Neutrophil (primary cell): ENCODE data around the gene GMDS.

Experiments
- H3K27ac ChIP-seq: fragments of 200-600 bp; sonication (generic); 2 replicates; pipeline ENCODE4 v1.5.1; 2016; ENCODE audit warnings: mild to moderate bottlenecking, moderate library complexity
- H3K27me3 ChIP-seq: fragments of 200-600 bp; sonication (generic); 2 replicates; pipeline ENCODE4 v1.6.0; 2016; ENCODE audit warnings: mild to moderate bottlenecking
- H3K36me3 ChIP-seq: fragments of 200-600 bp; sonication (generic); 2 replicates; pipeline ENCODE4 v1.5.1; 2017
- H3K4me1 ChIP-seq, 2 experiments: fragments of 200-600 bp in 1 of 2; sonication (generic) in 1 of 2; 1 replicate in 1 of 2; 2 replicates in 1 of 2; pipeline versions ENCODE4 v1.5.1 to v1.6.1; 2013 to 2016; ENCODE audit warnings: low read depth in 1 of 2, low read length in 1 of 2, mild to moderate bottlenecking in 1 of 2, moderate library complexity in 1 of 2; ENCODE audit not compliant: control insufficient read depth in 1 of 2, insufficient read depth in 1 of 2
- H3K4me3 ChIP-seq, 2 experiments: fragments of 200-600 bp in 1 of 2; sonication (generic) in 1 of 2; 1 replicate in 1 of 2; 2 replicates in 1 of 2; pipeline ENCODE4 v1.5.1; 2013 to 2016; ENCODE audit warnings: low read depth in 1 of 2, low read length in 1 of 2, mild to moderate bottlenecking in 1 of 2, moderate library complexity in 1 of 2
- H3K9me3 ChIP-seq: fragments of 200-600 bp; sonication (generic); 2 replicates; pipeline ENCODE4 v1.5.1; 2016
- TF ChIP-seq, protein P1 (sequence below): fragments of 200-600 bp; sonication (generic); IDR thresholded peaks from 2 replicates; pipeline ENCODE4 v1.5.1; 2016; ENCODE audit warnings: antibody characterized with exemption

The GMDS gene

GRCh38 chr6:1619098-1619672 is 626.2 kb downstream of the GMDS start:
- no peaks in the 10 kb centered on the region for H3K9me3 ChIP-seq
- H3K27me3 ChIP-seq = peaks cover 100% of the 10 kb centered on the region
- H3K27ac ChIP-seq = no peak overlapping the region
- no peaks in the 10 kb centered on the region for H3K36me3 ChIP-seq
- H3K4me3 ChIP-seq = peak overlapping the region in 1 of 2 experiments; percentile 58
- peaks cover 22 to 34% of the 10 kb centered on the region in 2 experiments for H3K4me1 ChIP-seq
- TF ChIP-seq, protein P1, sequence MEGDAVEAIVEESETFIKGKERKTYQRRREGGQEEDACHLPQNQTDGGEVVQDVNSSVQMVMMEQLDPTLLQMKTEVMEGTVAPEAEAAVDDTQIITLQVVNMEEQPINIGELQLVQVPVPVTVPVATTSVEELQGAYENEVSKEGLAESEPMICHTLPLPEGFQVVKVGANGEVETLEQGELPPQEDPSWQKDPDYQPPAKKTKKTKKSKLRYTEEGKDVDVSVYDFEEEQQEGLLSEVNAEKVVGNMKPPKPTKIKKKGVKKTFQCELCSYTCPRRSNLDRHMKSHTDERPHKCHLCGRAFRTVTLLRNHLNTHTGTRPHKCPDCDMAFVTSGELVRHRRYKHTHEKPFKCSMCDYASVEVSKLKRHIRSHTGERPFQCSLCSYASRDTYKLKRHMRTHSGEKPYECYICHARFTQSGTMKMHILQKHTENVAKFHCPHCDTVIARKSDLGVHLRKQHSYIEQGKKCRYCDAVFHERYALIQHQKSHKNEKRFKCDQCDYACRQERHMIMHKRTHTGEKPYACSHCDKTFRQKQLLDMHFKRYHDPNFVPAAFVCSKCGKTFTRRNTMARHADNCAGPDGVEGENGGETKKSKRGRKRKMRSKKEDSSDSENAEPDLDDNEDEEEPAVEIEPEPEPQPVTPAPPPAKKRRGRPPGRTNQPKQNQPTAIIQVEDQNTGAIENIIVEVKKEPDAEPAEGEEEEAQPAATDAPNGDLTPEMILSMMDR = no peak

DNA sequence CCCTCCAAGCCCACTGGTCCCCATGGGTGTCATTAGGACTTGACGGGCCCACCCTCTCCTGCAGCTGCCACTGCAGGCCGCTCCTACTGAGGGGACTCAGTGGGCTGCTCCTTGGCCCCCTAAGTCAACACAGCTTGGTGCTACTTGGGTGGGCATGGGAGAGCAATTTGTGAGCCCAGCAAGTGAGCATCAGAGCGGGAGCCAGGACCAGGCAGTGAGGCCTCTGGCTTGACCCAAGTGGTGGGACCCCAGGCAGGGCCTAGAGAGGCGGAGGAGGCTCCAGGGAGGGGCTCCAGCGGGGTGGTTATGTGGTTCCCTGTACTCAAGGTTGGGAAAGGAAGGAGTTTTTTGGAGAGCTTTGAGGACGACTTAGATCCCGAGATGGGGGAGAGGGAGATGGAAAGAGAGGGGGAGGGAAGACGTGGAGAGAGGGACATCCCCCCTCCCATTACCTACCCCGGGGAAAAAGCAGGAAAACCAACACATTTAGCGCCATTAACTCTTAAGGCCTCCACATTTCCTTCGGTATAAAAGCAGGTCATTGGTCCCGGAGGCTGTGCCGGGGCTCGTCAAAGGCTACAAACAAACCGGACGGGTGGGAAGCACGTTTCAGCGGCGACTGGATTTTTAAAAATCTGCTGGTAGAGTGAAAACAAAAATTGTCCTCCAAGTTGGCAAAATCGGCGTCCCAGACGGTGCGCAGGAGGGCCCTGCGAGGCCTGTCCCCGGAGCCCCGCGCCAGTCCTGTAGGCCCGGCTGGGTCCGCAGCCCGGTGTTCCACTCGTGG is 626.9 kb downstream of the GMDS start:
- TF ChIP-seq, protein P1 = no peak
- Histone ChIP-seq H3K27me3 (peaks cover 100% of the 10 kb centered on the region), H3K4me3 (no peak overlapping the region)

DNA sequence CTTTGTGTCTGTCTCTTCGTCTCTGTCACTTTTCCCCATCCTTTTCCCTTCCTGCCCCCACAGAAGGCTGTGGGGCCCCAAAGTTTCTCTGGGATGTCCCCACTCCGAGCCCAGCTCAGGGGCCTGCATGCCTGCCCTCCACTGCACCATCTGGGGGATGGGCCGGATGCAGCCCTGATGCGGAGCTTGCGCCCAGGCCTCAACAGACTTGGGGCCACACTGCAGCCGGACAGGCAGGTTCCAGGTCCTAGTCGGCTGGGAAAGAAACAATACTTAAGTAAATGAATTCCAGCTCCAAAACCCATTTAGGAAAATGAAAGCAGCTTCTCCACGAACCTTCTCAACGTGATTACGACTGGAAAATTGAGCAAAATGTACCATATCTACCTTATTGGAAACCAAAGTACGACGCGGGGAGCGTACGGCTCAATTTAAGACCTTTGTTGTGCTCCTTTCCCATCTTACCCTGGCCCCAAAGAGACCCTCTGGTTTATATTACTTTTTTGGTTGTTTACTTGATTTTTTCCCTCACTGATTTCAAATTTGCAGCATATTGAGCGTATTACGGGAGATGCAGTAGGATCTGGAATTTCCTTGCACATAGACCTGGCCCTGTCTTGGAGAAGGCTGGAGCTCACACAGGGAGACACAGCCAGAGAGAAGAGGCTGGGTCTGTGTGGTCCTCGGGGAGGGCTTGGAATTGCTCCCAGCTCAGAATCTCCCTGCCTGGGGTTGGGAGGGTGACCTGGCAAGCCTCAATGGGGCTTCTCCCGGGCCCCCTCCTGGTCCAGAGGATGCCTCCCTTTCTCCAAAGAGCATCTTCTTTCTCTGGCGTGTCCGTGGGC is 627.7 kb downstream of the GMDS start:
- Histone ChIP-seq H3K4me1 (peaks cover 26 to 44% of the 10 kb centered on the region in 2 experiments), H3K4me3 (no peak overlapping the region), H3K9me3 (no peaks in the 10 kb centered on the region), H3K36me3 (no peaks in the 10 kb centered on the region), H3K27ac (no peak overlapping the region), H3K27me3 (peaks cover 100% of the 10 kb centered on the region)
- TF ChIP-seq, protein P1 = no peak

More for the DNA sequence above, 626.9 kb downstream of the GMDS start:
- no peaks in the 10 kb centered on the region for H3K9me3 ChIP-seq
- no peak overlapping the region for H3K27ac ChIP-seq
- H3K4me1 ChIP-seq = peaks cover 24 to 36% of the 10 kb centered on the region in 2 experiments
- H3K36me3 ChIP-seq = no peaks in the 10 kb centered on the region

DNA sequence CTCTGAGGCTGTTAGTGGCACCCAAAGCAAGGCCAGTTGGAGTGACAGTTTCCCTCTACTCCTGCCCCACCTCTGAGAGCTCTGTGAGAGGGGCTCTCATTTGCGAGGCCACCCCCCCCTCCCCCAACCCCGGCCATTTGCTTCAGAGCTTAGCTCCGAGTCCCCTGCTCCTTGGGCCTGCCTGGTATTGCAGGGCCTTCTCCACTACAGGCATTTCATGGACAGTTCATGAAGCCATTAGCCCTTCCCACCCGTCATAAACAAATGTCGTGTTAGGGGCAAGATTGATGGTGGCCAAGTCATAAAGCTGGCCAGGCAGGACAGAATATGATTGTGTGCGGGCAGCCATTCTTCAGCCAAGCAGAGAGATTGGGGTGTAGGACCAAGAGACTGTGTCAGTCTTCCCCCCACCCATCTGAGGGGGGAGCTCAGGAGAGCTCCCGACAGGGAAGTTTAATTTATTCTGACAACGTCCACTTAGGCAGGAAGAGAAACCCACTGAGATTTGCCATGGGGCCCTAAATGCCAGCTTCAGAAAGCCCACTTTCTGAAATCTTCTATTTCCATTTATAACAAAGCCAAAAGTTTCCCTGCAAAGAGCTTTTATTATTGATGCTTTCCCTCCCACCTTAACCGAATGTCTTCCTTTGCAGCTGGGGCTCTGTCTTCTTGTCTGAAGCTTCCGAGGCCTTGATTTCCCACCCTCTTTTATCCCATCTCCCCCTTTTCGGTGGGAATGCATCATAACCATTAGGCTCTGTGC is 628.5 kb downstream of the GMDS start:
- Histone ChIP-seq H3K27ac (no peak overlapping the region), H3K4me3 (no peak overlapping the region), H3K27me3 (peaks cover 100% of the 10 kb centered on the region), H3K9me3 (no peaks in the 10 kb centered on the region), H3K36me3 (no peaks in the 10 kb centered on the region), H3K4me1 (peaks cover 34 to 49% of the 10 kb centered on the region in 2 experiments)
- TF ChIP-seq, protein P1 = no peak

GRCh38 chr6:1615853-1616420 is 629.5 kb downstream of the GMDS start:
- TF ChIP-seq, protein P1 = no peak
- Histone ChIP-seq H3K36me3 (no peaks in the 10 kb centered on the region), H3K4me1 (peaks cover 36 to 57% of the 10 kb centered on the region in 2 experiments), H3K27me3 (peaks cover 100% of the 10 kb centered on the region), H3K27ac (no peak overlapping the region), H3K9me3 (no peaks in the 10 kb centered on the region), H3K4me3 (no peak overlapping the region)
